ENCODE data around the gene BICD2.

Gene BICD2

DNA sequence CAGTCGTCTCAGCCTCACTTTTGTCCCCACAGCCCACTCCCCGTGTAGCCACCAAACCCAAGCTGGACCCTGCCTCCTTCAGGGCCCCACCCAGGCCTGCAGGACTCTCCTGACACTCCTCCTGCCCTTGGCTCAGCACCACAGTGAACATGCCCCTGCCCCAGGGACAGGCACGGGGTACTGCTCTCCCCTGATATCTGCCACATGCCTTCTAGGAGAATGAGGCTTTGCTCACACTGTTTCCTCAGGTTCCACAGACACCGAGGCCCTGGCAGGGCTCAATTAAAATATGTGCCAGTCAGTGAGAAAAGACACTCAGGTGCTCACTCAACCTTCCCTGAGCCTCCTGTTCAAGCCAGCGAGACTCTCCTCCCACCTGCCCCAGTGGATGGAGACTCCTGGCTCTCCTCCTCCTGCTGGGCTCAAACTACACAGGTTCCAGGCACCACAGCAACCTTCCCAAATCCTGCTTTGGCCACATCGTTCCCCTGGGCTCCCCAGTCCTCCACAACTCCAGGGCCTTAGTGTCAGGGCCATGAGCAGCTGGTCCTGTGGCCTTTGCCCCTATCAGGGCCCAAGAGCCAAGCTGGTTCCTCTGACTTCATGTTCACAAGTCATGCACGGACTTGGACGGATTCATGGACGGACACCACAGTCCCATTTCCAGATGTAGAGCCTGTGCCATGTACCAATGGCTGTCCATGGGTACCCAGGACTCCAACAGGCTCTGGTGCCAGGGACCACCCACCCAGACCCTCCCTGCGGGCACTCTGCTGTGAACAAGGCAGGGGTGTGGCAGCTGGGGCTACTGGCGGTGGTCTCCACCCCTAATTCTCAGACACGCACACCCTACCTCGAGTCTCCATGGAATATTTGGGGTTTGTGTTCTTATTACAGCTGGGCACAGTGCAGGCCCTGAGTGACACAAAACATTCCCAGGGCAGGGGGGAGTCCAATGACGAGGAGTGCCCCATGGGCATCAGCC lies 36.6 kb downstream of the BICD2 start:
- DNase-seq (ENCODE audit: low spot score): no peak

DNA sequence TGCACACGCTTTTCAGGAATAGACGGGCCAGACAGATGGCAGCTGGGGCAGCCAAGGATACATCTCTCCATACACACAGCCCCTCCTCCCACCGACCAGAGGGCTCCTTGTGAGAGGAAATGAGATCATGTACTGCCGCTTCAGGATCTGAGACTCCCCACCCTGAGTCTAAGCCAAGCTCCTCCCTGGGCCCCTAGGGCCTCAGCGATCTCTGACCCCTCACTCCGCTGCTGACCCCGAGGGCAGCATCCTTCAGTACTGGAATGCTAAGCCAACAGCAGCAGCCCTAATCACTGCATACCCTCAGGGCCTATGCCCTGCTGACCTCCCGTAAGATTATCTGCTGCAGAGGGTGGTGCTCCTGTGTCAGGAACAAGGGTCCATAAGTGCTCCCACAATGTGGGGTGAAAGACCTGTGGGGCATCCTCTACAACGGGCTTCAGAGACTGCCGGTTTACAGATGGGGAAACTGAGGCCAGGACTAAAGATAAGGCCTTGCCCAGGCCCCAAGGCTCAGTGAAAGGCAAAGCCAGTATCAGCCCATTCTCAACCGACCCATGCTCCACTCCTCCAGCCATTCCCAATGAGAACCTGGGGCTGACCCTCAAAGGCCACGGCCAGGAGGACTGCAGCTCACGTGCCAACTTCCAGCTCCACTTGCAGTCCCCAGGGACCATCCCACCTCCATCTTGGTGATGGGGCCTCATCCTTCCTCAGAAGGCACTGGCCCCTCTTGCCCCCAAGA lies 37.5 kb downstream of the BICD2 start:
- no peak for DNase-seq (ENCODE audit: low spot score)

DNA sequence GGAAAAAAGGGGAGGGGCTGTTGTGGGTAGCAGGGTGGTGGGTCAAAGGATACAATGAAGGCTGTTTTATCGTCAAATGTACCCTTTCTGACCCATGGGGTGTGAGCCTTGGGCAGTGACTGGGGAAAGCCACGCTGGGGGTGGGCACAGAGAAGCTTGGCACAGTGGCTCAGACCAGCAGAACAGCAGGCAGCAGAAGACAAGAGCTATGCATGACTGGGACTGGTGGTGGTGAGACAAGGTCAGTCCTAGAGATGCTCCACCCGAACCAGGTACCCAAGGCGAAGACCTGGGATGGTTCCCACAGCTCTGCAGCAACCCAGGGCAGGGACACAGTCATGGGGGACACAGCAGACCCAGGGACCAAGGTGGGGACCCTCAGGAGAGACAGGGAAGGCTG lies 38.3 kb downstream of the BICD2 start:
- DNase-seq (ENCODE audit: low spot score): no peak

DNA sequence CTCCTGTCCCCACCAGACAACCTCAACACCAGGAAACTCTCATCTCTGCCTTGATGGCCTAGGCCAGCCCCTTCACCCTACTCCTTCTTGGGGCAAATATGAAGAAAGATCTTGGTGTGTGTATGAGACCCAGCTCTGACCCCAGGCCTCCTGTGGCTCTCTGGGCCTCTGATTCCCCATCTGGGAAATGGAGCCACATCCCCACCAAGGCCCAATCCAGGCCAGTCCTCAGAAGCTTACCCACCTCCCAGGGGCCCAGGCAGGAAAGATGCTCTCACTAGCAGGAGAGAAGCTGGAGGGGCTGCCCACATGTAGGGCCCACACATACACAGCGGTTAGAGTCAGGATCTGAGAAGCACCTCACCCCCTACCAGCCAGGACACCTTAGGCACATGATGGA lies 38.9 kb downstream of the BICD2 start:
- DNase-seq (ENCODE audit: low spot score): no peak

DNA sequence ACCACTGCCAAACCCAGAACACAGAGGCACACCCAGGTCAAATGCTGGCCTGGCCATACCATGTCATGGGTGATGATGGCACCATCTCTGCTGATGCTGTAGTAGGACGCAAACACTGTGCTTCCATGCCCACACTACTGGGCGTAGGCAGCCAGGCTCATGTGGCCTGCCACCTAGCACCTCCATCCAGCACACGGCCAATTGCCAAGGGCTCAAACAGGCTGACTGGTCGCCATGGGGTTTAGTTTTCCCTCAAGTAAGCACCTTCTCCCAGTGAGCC lies 39.4 kb downstream of the BICD2 start:
- no peak for DNase-seq (ENCODE audit: low spot score)

DNA sequence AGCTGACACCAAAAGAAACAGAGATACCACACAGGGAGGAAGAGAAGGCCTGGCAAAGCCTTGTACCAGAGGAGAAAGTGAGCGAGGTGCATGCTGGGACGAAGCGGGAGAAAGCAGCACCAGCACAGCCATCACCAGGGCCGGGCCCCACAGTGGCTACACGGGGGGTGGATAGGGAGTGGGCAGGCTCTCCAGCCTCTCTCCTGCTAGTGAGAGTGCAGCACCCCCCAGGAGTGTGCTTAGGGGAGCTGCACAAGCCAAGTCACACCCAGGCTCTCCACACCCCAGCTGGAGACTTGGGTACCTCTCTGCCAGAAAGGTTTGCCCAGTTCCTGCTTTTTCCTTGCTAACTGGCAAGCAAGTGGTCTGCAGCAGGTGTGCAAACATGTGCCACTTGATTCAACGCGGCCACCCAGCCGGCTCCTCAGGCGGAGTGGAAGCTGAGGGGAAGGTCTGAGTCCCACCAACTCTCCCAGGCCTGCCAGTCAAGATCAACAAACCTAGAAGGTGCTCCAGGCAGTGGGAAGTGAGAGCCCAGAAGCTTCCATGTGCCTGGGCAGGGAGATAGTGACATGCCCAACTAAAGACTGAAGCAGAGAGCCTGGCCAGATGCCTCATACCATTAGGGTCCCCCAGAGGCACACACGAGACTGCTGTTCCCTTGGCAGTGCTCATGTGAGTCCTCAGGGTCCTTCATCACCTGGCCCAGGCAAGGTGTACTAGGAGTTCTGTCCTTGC lies 39.9 kb downstream of the BICD2 start:
- no peak for DNase-seq (ENCODE audit: low spot score)

DNA sequence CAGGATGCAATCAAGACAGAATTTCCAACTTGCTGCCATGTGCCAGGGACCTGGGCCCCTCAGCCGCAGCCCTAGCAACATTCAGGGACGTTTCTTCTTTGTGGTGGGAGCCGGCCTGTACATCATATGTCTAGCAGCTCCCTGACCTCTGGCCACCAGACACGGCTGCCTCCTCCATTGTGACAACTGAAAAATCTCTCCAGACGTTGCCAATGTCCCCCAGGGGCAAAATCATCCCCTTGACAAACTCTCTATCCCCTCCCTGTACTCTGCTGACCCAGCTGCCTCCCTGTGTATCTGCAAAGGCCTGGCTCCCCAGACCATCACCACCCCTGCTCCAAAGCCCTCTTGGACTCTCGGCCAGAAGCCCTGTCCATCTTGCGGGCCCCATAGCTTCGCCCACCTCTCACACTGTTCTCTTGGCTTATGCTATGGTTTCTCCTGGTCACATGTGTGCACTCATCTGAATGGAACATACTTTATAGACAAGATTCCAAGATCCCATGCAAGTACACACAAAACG lies 40.8 kb downstream of the BICD2 start:
- DNase-seq (ENCODE audit: low spot score): no peak

DNA sequence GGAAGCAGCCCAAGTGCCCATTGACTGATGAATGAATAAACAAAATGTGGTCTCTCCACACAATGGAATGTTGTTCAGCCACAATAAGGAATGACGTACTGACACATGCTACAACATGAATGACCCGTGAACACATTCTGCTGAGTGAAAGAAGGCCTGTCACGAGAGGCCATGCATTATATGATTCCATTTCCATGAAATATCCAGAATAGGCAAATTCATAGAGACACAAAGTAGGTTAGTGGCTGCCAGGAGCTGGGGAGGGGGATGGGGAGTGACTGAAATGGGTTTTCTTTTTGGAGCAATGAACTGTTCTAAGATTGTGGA lies 41.4 kb downstream of the BICD2 start:
- no peak for DNase-seq (ENCODE audit: low spot score)

DNA sequence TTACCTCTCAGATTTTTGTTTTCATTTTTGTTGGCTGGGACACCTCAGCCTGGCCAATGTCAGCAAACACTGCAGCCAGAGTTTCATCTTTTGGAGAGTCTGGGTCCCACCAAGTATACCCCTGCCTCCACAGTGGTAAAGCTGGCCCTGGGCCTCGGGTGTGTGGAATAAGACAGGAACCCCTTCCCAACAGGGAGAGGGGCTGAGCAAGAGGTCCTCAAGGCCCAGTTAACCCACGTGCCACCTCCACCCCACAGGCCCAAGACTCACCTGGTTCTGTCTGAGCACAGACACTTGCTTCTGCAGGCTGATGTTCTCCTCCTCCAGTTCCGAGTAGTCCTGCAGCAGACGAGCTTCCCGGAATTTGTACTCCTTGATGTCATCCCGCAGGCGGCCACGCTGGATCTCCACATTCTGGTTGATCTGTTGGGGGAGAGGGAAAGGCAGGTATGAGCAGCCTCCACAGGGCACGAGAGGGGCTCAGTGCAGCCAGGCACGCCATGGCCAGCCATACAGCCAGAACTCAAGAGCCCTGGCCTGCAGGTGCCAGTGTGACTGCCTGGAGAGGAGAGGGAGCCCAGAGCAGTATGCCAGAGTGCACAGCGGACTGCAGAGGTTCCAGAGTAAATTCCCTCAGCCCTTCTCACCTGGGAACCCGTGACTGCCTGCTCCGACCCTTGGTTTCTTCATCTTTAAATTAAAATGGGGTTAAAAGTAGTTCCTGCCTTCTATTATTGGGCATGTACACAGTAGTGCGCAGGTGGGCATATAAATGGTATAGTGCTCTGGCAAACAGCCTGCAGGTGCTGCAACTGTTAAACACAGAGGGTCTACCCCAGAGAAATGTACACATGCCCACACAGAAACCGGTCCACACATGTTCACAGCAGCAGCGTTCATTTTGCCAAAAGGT lies 42.0 kb downstream of the BICD2 start:
- no peak for DNase-seq (ENCODE audit: low spot score)

DNA sequence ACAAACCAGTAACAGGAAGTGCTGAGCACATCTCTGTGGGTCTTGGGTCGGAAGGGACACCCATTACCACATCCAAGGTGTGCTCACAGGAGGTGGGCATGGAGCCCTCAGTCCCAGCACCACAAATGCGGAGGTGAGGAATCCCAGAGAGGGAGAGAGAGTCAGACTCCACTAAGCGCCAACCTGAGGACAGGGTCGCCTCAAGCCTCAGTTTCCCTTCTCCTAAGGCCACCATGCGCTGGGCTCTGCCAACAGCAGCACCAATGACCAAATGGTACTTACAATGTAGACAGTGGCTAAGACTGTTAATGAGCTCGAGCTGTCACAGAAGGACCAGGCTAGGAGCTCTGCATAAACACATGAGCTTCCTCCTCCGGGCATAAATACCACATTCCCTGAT lies 43.1 kb downstream of the BICD2 start:
- DNase-seq (ENCODE audit: low spot score): no peak

DNA sequence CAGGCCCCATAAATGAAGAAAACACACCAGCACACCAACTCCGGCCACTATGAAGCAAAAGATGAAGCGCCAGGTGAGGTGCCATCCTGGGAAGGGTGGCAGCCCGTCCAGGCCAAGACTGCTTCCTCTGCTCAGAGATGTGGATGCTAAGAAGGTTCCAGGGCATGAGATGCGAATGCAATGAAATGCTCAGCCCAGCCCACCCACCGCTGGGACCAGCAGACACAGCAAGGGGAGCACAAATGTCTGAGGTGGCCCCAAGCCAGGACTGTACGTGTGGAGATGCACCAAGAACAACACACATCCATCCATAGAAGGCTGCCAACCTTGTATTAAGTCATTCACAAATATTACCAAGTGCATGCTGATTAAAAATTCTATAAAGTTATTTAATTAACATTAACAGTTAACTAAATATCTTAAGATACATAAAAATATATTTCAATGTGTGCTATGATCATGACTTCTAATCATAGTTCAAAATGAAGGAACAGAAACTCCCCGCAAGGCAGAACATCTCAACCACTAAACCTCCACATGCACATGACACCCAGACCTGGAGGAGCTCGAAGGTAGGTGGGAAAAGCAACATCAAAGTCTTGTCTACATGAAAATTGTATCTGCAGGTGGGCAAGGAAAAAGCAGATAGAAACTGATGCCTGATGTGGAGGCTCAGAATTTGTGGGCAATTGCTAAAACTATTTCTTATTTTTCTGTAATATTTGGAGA lies 43.7 kb downstream of the BICD2 start:
- no peak for DNase-seq (ENCODE audit: low spot score)

DNA sequence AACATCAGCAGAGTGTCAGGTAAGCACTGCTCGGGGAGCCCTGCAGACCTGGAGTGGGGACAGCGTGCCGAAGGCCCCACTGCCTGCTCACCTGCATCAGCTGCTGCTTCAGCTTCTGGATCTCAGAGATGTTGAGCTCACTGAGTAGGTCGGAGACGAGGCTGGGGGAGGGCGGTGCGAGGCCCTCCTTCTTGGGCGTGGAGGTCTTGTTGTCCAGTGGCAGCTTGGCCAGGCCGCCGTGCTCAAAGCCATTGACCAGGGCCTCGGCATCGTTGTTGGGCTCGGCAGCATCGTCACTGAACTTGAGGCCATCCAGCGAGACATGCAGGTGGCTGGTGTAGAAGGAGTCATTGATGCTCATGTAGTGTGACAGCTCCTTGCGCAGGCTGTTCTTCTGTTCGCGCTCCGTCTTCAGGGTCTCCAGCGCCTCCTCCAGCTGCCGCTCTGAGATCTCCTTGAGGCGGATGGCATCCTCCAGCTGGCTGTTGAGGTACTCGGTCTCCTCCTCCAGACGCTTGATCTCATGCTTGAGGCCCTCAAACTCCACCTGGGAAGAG lies 44.3 kb downstream of the BICD2 start:
- no peak for DNase-seq (ENCODE audit: low spot score)

DNA sequence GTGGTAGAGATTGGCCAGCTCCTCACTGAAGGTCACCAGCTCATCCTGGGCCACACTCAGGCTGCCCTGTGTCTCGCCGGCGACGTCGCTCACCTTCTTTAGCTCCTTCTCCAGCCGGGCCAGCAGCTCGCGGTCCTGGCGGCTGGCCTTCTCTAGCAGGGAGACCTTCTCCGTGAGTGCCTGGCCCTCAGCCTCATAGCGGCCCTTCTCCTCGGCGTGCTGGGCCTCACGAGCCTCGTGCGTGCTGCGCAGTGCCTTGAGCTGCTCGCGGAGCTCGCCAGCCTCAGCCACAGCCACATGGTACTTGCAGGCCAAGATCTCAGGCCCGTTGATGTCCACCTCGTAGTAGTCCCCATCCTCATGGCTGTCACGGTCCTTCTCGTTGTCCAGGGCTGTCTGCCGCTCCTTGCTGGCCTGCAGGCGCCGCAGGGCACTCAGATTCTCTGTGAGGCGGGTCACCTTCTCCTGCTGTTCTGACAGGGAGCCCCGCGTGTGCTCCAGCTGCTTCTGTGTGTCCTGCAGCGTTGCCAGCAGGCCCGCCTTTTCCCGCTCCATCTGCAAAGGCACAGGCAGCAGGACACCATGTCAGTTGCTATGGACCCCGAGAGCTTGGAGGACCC lies 45.5 kb downstream of the BICD2 start:
- DNase-seq (ENCODE audit: low spot score): no peak

DNA sequence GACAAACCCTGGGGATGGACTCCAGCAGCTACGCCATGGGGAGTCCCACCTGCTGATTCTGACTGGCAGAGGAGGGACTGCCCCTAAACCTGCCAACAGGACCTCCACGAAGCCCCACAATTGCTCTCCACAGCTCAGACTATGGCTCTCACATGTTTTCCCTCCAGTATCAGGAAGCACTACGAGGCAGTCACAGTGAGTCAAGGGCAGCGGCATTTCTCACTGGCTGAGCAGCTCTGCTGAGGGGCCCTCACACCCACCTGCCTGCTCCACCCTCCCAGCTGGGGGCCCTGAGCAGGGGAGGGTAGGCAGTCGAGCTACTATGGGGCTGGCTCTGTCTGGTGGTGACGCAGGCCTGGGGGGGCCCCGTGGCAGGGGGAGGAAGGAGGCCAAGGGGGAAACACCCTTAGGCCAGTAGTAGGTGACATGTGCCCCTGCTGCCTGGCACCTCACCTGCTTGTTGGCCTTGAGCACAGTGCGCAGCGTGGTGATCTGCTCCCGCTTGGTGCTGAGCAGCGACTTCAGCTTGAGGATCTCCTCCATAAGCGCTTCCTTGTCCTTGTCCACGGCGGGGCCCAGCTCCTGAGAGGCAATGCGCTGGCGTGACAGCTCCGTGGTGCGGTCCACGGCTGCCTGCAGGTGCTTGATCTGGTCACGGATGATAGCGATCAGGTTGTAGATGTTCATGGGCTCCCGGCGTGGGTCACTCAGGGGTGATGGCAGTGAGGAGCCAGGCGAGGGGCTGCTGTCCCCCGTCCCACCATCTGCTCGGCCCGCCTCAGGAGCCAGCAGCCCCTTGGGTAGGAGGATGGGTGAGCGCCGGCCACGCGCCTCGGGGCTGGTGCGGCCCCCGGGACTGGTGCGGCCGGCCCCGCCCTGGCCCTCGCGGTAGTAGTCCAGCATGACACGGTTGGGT lies 46.3 kb downstream of the BICD2 start:
- no peak for DNase-seq (ENCODE audit: low spot score)

DNA sequence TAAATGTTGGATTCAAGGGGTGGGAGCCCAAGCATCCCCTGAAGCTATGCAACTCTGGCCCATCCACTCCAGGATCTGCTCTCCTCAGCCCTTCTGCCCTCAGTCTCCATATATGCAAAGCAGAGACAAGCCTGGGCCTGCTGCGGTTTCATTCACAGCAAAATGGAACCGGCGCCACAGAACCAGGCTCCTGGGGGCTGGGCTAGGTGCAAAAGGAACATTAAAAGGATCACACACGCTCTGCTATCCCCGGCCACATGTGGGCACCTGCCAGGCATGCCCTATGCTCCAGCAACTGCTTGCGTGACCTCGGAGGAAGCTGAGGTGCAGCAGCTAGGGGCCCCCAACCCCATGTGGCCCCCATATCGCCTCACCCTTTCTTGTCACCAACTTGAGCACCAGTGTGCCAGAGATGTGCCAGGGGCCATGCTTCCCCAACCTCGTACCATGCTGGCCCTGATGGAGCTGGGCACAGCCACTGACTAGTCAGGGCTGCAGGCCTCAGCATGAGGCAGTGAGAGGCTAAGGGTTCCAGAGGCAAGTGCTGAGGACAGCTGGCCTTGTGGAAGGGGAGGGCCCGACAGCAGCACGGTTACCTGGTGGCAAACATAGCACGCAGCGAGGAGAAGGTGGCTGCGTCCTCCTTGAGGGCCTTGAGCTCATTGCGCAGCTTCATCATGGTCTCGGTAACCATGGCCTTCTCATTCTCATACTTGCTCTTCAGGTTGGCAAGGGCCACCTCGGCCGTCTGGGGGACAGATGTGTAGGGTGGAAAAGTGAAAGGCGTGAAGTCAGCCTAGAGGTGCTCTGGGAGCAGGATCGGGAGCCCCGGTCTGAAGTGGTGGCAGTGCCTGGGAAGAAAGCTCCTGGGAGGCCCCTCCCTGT lies 47.2 kb downstream of the BICD2 start:
- DNase-seq (ENCODE audit: low spot score): no peak

DNA sequence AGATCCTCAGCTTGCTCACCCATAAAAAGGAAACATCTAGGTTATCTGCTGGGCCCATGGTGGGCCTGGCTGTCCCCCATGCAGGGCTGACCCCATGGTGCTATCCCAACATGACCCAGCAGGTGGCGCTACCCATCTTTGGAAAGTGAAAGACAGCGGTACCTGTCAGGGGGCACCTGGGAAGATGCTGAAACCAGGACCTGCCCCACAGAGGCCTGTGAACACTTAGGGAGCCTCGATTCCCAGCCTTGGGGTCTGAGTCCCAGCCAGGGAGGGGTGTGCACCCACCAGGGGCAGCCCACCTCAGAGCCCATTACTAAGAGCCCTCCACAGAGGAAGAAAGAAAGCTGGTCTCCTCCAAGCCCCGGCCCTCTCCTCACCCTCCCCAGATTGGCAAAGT lies 48.1 kb downstream of the BICD2 start:
- peak; percentile 78 for DNase-seq (ENCODE audit: low spot score)

DNA sequence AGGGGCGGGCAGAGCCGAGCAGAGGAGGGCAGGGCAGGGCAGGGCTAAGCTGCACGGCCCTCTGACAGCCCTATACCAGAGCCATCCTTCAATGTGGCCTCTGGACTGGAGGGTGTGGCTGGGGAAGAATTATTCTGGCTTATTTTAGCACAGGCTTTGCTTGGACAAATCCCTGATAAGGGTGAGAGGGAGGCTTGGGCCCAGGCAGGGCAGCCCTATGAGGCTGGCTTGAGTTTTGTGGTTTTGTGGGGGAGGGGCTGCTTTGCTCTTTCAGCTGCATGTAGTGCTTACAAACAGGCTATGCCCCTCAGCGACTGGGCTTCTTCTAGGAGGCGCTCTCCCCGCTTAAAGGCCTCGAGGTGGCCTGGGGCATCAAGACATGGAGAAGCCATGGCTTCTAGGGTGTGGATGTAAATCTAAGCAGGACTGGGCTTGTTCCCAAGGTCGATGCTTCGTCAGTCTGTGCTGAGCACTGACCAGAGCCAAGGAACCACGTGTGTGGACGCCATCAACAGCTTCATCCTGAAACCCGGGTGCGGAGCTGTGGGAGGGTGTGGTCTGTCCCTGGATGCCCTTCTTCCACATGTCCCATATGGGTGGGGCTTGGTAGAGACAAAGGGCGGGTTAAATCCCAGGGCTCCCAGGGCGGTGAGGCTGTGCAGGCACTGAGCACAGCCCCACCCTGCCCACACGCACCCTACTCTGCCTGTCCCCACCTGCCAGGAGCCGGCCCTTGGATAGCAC lies 49.0 kb downstream of the BICD2 start:
- DNase-seq (ENCODE audit: low spot score): no peak
